ENCODE measurements around the gene RALGPS2.
"Not testable (repeated sequence)": the region's sequence is repeated elsewhere in the genome, so short reads cannot be mapped to it uniquely, and the experiment has no call there.

Gene RALGPS2

DNA sequence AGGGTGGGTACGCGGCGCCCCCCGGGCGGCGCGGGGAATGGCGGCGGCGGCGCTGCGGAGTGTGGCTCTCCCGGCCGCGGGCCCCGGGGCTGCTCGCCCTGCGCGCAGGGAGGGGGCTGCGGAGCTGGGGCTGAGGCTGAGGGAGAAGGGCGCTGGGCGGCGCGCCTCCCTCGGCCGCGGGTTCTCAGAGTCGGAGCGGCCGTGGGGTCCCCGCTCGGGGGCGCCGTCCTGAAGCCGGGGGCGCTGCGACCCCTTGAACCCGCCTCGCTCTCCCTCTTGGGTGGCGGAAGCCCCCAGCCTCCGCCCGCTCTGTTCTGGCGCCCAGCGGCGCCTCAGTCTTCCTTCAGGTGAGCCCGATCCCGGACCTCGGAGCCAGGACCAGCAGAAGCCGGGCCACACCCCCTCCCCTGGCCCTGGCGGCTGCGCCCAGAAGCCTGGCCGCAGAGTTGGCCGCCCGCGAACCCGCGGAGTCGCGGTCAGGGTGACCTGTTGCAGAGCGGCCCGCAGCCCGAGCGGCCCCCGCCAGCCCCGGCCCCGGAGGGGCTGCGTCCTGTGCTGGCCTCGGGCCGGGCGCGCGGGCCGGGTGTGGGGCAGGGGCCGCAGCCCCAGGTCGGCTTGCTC is 532 bp downstream of the RALGPS2 start:
- no peak for DNase-seq

DNA sequence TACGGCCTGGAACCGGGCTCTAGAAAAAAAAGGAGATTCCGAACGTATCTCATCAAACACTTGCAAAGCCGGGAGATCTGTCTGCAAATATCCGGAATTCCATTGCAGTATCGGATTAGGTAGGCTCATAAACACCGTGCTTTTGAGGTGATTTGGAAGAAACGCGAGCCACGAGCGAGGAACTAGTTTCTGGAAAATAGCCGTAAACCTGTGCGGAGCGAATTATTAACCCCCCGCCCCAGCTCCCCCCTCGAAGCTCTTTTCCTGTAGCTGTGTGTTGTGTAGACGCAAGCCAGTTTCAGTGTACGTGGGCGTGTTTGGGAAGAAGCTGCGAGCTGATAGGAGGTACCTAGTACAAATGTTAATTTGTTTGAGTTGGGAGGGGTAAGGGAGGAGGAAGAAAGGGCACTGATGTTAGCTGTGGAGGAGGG is 1.1 kb downstream of the RALGPS2 start:
- DNase-seq: peak; percentile 11

DNA sequence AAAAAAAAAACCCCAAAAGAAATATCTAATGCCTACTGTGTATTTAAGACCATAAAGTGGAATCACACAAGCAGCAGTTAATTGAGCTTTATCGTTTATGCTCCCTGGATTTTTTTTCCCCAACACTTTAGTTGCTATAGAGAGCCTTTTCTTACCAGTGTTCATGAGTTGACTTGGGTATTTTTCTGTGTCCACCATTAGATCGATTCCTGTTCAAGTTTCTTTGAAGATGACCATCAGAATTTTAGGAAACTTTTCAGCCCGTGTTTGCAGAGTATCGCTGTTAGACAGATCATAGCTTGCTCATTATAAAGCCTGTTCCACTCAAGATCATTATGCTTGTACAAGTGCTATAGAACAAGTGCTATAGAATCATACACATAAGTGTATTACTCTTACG is 1.5 kb downstream of the RALGPS2 start:
- no peak for DNase-seq

DNA sequence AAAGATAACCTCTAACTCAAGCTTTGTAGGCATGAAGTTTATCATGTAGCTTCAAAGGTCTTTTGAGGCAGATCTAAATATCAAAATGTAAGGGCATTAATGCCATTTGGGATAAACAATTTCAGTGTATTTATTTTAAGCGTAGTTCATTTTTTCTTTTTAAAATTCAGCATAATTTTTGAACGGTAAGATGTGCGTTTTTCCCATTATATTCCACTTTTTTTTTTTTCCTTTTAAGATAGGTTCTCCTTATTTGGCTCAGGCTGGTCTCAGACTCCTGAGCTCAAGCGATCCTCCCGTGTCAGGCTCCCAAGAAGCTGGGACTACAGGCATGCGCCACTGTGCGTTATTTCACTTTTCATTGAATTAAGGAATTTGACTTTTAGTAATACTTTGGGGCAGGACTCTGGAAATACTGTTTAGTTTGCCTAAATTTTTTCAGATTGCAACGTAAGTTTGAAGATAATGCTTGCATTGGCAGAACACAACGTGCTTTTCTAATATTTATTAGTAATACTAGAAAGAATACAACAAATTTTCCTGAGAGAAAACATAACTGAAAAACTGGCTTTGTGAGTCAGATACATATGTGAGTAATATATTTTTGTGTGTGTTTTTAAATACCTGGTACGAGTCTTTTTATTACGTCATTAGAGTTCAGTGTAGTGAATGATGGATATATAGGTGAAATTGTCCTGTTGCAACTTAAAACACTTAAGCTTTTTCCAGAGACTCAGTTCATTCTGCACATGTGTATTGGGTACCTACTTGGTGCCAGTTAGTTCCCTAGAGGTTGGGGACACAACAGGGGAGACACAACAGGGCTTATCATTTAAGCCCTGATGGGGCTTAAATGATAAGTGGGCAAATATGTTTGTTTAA is 2.2 kb downstream of the RALGPS2 start:
- no peak for DNase-seq

DNA sequence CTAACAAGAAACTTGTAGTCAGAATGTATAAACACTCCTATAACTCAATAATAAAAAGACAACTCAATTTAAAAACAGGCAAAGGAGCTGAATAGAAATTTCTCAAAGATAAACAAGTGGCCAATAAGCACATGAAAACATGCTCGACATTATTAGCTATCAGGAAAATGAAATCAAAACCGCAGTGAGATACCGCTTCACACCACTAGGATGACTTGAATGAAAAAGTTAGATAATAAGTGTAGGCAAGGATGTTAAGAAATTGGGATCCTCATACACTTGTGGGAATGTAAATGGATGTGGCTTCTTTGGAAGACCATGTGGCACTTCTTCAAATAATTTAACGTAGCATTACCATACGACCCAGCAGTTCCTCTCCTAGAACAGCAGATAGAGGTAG is 8.9 kb downstream of the RALGPS2 start:
- no peak for DNase-seq

DNA sequence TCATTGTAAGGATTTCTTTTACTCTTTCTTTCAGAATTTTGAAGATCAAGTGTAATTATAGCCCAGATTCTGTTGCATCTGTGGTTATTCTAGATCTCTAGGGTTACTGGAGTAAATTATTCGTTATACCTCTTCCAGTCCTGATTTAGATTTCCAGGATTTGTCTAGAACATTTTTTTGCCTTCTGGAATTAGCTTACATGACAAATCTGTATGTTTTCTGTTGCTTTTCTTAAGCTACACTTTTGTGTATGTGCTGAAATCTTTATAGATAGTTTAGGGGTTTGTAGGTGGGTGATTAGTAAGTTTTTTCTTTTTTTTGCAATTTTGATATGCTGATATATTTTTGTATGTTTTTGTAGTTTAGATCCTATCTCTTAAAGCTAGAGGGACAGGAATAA is 13.7 kb downstream of the RALGPS2 start:
- DNase-seq: no peak

DNA sequence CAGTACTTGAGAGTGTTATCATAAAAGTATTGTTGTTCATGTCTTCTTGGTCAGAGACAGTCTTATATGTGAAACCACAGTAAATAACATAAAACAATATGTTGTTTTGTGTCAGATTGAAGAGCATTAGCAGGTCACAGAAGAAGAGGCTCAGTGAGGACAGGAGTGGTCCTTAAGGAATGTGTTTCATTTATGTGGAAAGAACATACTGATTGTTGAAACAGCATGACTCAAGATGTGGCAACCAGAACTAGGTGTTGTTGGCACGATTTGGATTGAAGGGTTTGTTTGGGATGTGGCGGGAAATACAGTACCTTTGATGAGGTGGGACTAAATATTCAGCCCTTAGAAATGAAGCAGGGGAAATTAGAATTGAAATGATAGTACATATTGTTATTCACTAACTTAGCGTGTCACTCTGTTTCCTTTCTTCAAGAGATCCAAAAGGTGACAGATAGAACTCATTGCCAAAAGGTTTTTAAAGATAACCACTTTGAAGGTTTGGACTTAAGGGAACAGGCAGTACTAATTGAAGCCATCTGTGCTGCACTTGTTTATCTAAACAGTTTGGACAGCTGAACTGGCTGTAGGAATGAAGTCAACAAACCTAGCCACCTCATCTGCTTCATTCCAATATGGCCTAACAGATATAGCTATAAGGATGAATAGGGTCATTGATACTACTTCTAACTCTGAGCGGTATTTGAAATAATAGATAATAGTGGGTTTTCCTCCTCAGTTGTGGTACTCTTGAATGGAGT is 14.4 kb downstream of the RALGPS2 start:
- DNase-seq: no peak

DNA sequence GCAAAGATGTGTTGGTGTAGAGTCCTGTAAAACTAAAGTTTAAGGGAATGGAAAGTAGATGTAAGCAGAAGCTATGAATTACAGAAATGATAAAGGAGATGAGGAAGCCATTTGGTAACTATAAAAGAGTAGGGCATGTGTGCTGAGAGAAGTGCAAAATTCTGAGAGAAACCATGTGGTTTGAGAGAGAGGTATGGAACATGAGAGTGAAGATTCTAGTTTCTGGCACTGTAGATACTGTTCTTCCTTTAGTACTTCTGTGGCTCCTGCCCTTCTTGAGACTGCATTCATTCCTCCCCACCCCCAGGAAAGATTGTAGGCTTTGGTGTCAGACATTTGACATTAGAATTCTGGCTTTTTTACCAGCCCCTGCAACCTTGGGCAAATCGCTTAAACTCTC is 15.4 kb downstream of the RALGPS2 start:
- no peak for DNase-seq

DNA sequence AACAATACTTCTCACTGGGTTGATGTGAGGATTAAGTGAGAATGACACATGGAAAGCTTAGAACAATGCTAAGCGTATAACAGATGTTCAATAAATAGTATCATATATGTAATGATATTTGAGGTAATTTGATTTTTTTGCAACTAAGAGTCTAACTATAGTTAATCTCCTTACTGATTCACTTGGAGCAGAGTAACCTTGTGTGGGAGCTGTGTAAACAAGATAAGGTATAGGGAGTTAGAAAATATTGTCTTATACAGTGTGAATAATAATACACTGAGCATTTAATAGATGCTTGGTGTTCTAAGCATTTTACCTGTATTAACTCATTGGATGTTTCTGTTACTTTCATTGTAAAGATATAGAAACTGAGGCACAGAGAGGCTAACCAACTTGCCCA is 15.9 kb downstream of the RALGPS2 start:
- no peak for DNase-seq

DNA sequence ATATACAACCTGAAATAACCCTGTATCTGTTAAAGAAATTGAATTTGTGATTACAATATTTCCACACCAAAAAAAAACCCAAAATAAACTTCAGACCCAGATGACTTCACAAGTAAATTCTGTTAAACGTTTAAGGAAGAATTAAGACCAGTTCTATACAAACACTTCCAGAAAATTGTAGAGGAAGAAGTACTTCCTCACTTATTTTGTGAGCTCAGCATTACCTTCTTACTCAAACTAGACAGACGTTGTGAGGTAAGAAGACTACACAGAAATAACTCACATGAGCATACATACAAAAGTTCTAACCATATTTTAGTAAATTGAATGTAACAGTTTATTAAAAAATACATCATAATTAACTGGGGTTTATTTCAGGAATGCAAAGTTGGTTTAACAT is 18.8 kb downstream of the RALGPS2 start:
- no peak for DNase-seq

DNA sequence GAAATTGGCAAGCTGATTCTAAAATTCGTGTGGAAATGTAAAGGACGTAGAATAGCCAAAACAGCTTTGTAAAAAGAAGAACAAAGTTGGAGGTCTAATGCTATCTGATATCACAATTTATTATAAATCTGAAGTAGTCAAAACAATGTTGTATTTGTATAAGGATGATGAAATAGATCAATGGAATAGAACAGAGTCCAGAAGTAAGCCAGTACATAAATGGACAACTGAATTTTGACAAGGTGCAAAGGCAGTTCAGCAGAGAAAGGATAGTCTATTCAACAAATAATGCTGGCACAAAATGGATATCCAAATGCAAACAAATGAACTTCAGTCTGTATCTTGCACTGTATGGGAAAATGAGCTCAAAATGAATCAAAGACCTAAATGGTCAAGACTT is 20.2 kb downstream of the RALGPS2 start:
- DNase-seq: no peak

DNA sequence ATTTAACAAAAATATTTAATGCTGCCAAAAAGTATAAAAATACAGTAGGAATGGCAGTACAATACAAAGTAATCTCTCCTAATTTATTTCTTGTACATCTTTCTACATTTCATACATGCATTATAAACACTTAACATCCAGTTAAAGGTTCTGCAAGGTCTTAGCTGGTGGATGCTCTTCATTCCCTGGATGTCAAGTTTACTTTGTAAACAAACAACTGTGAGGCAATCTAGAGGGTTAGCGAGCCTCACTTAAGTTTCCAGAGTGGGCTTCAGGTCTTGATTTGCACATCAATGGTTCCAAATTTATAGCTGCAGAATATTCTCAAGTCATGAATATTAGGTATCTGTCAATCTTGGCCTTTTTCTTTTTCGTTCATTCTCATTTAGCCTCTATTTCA is 21.3 kb downstream of the RALGPS2 start:
- DNase-seq: no peak

DNA sequence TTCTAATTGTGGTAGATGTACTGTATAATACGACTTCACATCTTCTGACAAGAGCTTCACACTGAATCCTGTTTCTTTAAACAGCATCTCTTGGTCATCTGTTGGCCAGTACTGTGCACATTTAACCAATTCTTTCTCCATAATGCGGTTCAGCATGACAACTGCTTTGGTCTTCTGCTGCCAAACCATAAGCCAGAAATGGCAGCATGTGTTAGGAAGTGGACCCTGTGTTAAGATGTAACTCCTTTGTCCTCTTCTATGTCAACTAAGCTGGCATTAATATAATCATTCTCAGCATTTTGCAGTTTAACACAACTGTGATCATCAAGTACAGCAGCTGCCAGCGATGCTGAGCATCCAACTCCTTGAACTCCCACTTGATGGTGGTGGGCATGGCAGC is 22.3 kb downstream of the RALGPS2 start:
- not testable (repeated sequence) for DNase-seq

DNA sequence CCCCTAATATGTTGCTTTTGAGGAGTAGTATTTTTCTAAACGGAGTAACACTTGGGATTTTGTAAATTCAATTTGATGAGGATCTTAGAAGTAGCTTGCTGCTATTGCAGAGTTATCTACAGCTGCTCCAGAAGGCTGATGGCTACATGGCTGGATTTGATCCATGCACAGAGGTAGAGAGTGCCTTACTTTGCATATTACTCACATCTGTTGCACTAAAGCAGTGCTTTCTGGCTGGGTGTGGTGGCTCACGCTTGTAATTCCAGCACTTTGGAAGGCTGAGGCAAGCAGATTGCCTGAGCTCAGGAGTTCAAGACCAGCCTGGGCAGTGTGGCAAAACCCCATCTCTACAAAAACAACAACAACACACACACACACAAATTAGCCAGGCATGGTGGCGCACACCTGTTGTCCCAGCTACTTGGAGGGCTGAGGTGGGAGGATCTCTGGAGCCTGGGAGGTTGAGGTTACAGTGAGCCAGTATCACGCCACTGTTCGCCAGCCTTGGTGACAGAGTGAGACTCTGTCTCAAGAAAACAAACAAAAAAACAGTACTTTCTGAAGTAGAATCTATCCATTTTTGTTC is 24.6 kb downstream of the RALGPS2 start:
- no peak for DNase-seq

DNA sequence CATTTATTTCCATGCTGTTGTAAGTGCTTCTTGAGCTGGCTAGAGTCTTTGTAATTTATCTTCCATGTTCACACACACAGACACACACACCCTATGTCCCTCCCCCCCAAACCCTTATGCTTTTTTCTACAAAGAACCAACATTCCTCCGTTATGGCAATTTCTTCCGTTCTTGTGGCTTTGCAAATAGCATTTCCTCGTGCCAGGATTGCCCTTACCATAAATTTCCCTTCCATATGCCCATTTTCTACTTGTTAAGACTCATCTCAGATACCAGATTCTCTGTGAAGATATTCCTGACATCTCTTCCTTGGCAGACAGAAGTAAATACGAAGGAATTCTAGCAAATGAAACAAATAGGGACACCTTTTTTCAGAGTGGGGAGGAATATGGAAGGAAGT is 26.0 kb downstream of the RALGPS2 start:
- no peak for DNase-seq

DNA sequence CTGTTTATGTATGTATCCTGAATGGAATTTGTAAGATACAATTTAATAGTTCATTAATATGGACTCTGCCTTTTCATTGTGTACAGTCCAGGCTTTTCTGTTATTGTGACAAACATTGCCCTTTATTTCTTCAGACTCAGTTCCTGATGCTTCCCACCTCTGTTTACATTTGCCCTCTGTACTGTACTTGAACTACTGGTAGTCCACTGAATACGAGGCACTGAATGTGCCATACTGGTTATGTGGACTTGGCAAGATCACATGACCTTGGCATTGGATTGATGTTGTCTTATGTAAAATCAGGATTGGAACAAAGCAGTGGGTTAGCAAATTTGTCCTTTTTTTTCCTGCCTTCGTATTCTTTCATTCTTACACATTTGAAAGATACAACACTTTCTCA is 27.8 kb downstream of the RALGPS2 start:
- DNase-seq: no peak

DNA sequence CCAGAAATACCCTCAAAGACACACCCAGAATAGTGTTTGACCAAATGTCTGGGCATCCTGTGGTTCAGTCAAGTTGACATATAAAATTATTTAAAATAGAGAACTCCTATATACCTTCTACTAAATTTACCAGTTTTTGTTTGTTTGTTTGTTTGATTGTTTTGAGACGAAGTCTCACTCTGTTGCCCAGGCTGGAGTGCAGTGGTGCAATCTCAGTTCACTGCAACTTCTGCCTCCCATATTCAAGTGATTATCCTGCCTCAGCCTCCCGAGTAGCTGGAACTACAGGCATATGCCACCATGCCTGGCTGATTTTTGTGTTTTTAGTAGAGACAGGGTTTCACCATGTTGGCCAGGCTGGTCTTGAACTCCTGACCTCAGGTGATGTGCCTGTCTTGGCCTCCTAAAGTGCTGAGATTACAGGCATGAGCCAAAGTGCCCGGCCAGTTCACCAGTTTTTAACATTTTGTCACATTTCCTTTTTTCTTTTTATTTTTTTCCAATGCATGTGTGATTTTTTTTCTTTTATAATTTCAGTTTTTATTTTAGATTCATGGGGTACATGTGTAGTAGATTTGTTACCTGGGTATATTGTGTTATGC is 29.7 kb downstream of the RALGPS2 start:
- not testable (repeated sequence) for DNase-seq

DNA sequence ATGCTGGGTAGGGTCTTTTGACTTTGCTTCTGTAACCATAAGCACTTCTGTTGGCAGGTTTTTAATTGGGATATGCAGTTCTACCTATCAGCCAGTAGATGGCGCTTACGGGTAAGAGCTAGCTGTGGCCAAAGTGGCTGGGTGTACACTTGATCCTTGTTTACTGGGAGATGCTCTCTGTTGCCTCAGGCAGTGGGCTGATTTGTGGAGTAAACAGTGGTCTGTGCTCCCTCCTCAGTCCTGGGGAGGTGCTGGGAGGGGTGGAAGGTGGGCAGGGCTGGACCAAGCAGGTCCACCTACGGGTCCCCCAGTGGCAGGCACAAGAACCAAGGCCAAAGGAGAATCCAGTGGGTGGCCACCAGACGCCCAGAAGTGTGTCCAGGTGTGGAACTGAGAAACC is 43.4 kb downstream of the RALGPS2 start:
- peak; percentile 52 for DNase-seq

DNA sequence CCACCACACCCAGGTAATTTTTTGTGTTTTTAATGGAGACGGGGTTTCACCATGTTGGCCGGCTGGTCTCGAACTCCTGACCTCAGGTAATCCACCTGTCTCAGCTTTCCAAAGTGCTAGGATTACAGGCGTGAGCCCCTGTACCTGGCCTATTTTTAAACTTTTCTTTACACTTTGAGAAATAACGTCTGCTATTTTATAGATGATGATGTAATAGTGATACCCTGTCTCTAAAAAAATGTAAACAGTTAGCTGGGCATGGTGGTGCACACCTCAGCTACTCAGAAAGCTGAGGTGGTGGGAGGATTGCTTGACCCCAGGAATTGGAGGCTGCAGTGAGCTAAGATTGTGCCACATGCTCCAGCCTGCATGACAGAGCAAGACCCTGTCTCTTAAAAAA is 47.9 kb downstream of the RALGPS2 start:
- DNase-seq: no peak

DNA sequence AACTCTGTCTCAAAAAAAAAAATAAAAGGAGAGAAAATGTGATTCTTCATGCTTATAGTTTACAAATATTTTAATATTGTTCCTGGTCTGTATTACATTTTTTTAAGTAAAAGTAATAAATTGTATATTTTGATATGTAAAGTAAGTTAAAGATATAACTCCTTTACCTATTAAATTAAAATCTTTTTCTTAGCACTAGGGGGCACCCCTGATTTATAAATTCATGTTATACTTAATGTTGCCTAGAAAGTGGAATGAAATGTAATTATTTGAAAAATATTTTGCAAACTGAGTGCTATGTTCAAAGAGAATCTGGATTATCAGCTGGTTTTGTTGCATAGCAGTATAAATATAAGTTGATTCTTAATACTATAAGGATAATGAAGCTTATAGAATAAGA is 49.2 kb downstream of the RALGPS2 start:
- peak; percentile 28 for DNase-seq

DNA sequence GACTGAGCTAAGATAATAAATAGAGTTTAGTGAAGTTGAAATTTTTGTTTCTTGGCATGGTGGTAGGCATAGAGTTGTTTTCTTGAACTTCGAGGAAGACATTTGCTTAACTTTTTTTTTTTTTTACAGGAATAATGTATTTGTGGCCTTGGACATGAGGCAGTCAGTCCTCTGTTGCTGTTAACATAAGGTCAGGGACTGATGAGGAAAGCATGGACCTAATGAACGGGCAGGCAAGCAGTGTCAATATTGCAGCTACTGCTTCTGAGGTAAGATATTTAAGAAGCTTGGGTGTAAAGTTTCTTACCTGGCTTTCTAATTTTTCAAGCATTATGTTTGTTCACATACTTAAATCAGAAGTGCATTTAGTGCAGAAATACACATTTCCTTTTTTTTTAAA is 51.5 kb downstream of the RALGPS2 start:
- no peak for DNase-seq

DNA sequence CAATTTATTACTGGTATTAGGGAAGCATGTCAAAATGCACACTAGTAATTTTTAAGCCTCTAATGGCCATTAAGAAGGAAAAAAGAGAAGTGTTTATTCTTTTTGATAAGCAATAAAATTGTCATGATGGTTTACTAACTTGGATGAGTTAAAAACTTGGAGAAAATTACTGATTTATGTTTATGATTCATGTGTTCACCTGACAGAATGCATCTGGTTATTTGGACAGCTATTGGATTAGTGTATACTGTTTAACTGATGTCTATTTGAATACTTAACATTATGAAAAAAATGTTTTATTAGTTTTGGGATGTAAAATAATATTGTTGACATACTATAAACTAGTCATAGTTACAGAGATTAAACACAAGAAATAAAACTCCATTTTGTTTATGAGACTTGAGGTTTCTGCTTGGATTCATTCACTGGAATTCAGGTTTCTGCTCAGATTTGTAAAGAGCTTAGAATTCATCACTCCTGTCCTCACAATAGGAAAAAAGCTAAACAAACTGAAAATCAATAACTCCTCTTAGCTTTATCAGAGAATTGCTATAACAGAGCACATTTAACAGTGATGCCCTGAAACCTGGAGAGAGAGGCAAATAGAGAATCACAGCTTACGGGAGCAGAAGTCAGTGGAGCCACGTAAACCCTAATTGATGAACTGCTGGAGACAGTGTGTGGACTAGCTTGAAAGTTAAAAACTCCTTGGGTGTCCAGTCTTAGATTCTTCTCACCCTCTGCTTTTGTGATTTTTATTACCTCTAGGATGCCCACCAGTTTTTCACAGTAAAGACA is 56.7 kb downstream of the RALGPS2 start:
- no peak for DNase-seq

All from NCI-H1105 treated with DMSO at 0.1 percent for 48 hours (cell line).